NCI-H146 (cell line): ENCODE data around the gene OTOA.
A peak's percentile ranks its signal among the peaks of the same experiment; 100 is the strongest.
"Not testable (repeated sequence)": the region's sequence is repeated elsewhere in the genome, so short reads cannot be mapped to it uniquely, and the experiment has no call there.

Experiments
- DNase-seq: peaks from one replicate; lab custom pipeline; 2025; lab: John Stamatoyannopoulos, UW

Gene OTOA

GRCh38 chr16:21722771-21723455 lies 59.1 kb downstream of the OTOA start:
- no peak for DNase-seq

GRCh38 chr16:21723532-21723931 lies 59.8 kb downstream of the OTOA start:
- DNase-seq = no peak

- DNase-seq = no peak
These were observed 63.6 kb downstream of the OTOA start for GRCh38 chr16:21727344-21727743.

- DNase-seq = not testable (repeated sequence)
These were observed 67.5 kb downstream of the OTOA start for GRCh38 chr16:21731233-21731632.

GRCh38 chr16:21740637-21741036 lies 76.9 kb downstream of the OTOA start:
- DNase-seq = not testable (repeated sequence)

GRCh38 chr16:21756192-21757079 lies 92.7 kb downstream of the OTOA start:
- not testable (repeated sequence) for DNase-seq

GRCh38 chr16:21757080-21757671 lies 93.4 kb downstream of the OTOA start:
- not testable (repeated sequence) for DNase-seq

- DNase-seq = not testable (repeated sequence)
These were observed 104.5 kb downstream of the OTOA start for GRCh38 chr16:21768280-21768679.

- DNase-seq = not testable (repeated sequence)
These were observed 105.0 kb downstream of the OTOA start for GRCh38 chr16:21768810-21769209.

GRCh38 chr16:21769284-21769683 lies 105.5 kb downstream of the OTOA start:
- not testable (repeated sequence) for DNase-seq

- not testable (repeated sequence) for DNase-seq
These were observed 106.8 kb downstream of the OTOA start for GRCh38 chr16:21770584-21770983.

- DNase-seq = not testable (repeated sequence)
These were observed 108.9 kb downstream of the OTOA start for GRCh38 chr16:21772547-21773206.

- not testable (repeated sequence) for DNase-seq
These were observed 109.4 kb downstream of the OTOA start for GRCh38 chr16:21773207-21773553.

GRCh38 chr16:21780525-21780924 lies 116.8 kb downstream of the OTOA start:
- not testable (repeated sequence) for DNase-seq

- not testable (repeated sequence) for DNase-seq
These were observed 126.7 kb downstream of the OTOA start for GRCh38 chr16:21790506-21790905.

- DNase-seq = not testable (repeated sequence)
These were observed 129.5 kb downstream of the OTOA start for GRCh38 chr16:21793310-21793709.

GRCh38 chr16:21798601-21799000 lies 134.8 kb downstream of the OTOA start:
- DNase-seq = not testable (repeated sequence)

- peak; percentile 28 for DNase-seq
These were observed 138.0 kb downstream of the OTOA start for GRCh38 chr16:21801538-21802374.

- DNase-seq = not testable (repeated sequence)
These were observed 138.6 kb downstream of the OTOA start for GRCh38 chr16:21802375-21802663.
